Thoracic aorta (tissue), 2 donors: ENCODE measurements around the gene S100B. TPM values are rescaled to one million over a fixed set of nuclear protein-coding genes. Genes with fewer than 3 reads are reported as not detected.

Source experiments
- ATAC-seq: fragments of 150-250 bp; one replicate; pipeline ENCODE4 v1.8.0; 2017; ENCODE audit warnings: low read depth; ENCODE audit not compliant: insufficient number of reproducible peaks, low FRiP score
- DNase-seq: peaks from one replicate; pipeline ENCODE4 v3.0.0-alpha.2; 2020; ENCODE audit warnings: low spot score
- H3K27ac ChIP-seq, 2 donors: fragments of 200-600 bp; sonication (generic); 1 replicate in 1 of 2; 2 replicates in 1 of 2; pipeline ENCODE4 v1.5.1; 2016; ENCODE audit warnings: mild to moderate bottlenecking in 2 of 2, moderate library complexity in 2 of 2
- H3K27me3 ChIP-seq: fragments of 200-600 bp; sonication (generic); replicated peaks from 2 replicates; pipeline ENCODE4 v1.6.0; 2016; ENCODE audit warnings: mild to moderate bottlenecking; ENCODE audit not compliant: insufficient read depth
- H3K36me3 ChIP-seq: fragments of 200-600 bp; sonication (generic); one replicate; pipeline ENCODE4 v1.5.1; 2016
- H3K4me1 ChIP-seq, 2 donors: fragments of 200-600 bp; sonication (generic); 1 replicate in 1 of 2; 2 replicates in 1 of 2; pipeline versions ENCODE4 v1.5.1 to v1.6.0; 2016; ENCODE audit warnings: low read depth in 2 of 2, mild to moderate bottlenecking in 1 of 2; ENCODE audit not compliant: control insufficient read depth in 1 of 2
- H3K4me3 ChIP-seq: fragments of 200-600 bp; sonication (generic); 2 replicates; pipeline ENCODE4 v1.5.1; 2016; ENCODE audit warnings: mild to moderate bottlenecking
- H3K9me3 ChIP-seq: fragments of 200-600 bp; sonication (generic); 2 replicates; pipeline ENCODE4 v1.5.1; 2016
- total RNA-seq, 2 donors: library from RNA; depleted of rRNA; stranded (reverse); fragments of >200 nt; gene quantifications; one replicate each; pipeline versions ENCODE4 v1.1.0 to v1.2.3, GENCODE V29; 2016
- TF ChIP-seq, protein P1 (sequence below): fragments of 200-600 bp; sonication (generic); IDR thresholded peaks from one replicate; pipeline ENCODE4 v1.5.1; 2019; ENCODE audit warnings: antibody characterized with exemption

Gene S100B
- total RNA-seq, result 1 to 10 TPM; 4.7 to 8.4 TPM

DNA sequence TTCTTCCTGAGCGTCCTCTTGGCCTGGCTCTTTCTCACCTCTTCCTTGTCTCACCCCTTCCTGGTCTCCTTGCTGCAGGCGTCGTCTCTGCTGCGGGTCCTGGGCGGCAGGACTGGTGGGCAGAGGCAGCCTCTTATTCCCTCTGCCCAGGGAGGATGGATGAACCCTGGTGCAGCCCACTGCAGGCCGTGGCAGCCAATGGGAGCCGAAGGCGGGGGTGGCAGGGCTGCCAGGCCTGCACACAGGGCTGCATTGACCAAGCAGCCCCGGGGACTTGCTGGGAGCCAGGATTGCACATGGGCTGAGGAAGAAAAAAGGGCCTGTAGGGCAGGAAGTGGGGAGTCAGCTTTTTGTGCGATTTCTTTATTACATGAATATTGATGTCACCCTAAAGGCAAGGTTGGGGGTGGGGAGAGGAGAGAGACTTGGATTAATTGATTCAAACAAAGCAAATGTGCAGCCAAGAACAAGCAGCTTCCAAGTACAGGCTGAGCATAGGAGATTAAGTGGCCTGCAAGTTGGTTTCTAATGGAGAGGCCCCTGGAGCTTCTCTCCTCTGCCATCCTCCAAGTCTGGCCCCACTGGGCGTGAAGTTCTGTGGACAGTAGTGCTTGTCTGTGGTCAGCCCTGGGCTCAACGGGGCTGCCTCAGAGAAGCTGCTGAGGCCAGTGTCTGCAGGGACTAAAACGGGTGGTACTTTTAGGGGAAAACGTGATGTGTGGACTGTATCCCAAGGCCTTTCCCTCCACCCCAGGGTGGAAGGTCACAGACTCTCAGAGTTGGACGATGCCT, at the start of gene S100B:
Gene S100B, minus strand, starts transcription at position 108 of the 792 bp plus-strand sequence. CDS start 2,667 bp downstream, outside the sequence.
- no peak within 1 kb of the TSS for H3K4me3 ChIP-seq
- TF ChIP-seq, protein P1, sequence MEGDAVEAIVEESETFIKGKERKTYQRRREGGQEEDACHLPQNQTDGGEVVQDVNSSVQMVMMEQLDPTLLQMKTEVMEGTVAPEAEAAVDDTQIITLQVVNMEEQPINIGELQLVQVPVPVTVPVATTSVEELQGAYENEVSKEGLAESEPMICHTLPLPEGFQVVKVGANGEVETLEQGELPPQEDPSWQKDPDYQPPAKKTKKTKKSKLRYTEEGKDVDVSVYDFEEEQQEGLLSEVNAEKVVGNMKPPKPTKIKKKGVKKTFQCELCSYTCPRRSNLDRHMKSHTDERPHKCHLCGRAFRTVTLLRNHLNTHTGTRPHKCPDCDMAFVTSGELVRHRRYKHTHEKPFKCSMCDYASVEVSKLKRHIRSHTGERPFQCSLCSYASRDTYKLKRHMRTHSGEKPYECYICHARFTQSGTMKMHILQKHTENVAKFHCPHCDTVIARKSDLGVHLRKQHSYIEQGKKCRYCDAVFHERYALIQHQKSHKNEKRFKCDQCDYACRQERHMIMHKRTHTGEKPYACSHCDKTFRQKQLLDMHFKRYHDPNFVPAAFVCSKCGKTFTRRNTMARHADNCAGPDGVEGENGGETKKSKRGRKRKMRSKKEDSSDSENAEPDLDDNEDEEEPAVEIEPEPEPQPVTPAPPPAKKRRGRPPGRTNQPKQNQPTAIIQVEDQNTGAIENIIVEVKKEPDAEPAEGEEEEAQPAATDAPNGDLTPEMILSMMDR, result no peak
- ATAC-seq (no peak), DNase-seq (no peak)
- no peaks in the 10 kb centered on the region for H3K4me1 ChIP-seq
- H3K27ac ChIP-seq, result no peak within 1 kb of the TSS
- H3K36me3 ChIP-seq, result no peaks in the 10 kb centered on the region
- H3K27me3 ChIP-seq, result no peaks in the 10 kb centered on the region
- H3K9me3 ChIP-seq, result no peaks in the 10 kb centered on the region

DNA sequence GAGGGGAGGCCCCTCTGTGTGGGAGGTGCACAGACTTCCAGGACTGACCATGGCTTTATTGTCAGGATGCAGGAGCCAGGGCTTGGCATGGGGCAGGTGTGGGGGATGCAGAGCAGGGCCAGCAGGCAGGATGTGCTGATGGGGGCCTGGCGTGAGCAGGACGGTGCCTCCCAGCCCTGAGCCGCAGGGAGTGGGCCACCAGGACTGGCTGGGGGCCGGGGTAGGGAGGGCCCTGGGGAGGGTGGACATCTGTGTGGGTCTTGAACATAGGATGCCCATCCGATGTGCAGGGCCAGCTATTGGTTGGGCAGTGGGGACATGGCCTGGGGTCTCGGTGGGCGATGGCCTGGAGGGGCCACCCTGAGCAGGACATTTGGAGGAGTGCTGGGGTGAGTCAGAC, 46.2 kb upstream of the S100B start:
- no peak for ATAC-seq
- TF ChIP-seq, protein P1, result no peak
- no peak overlapping the region for H3K4me3 ChIP-seq
- H3K36me3 ChIP-seq, result peaks cover 73% of the 10 kb centered on the region
- H3K4me1 ChIP-seq, result no peaks in the 10 kb centered on the region
- no peak overlapping the region for H3K27ac ChIP-seq
- peaks cover 5% of the 10 kb centered on the region for H3K9me3 ChIP-seq
- H3K27me3 ChIP-seq, result no peaks in the 10 kb centered on the region
- DNase-seq, result no peak

DNA sequence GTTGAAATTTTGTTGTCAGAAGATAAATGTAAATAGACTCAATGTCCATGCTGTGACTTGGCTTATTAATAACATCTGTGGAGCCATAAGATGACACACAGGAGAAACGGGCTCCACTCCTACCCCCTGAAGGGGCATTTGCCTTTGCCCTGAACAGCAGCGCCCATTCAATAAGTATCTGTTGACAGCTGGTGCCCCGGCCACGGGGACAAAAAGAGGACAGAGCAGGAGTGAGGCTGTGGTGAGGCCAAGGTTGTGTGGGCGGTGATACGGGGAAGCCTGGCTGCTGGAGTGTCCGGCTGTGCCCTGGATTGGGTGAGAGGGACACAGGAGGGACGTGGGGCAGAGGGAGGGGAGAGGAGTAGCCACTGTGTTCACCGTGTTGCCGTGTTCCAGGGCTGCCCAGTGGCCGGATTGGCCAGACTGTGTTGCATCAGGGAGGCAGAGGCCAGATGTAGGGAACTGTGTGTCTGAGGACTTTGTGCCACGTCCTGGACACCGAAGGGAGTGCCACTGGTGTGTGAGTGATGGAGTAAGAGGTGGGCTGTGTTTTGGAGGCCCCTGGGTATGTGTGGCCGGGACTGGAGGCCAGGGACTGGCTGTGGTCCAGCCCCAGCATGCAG, 45.7 kb upstream of the S100B start:
- no peak for ATAC-seq

DNA sequence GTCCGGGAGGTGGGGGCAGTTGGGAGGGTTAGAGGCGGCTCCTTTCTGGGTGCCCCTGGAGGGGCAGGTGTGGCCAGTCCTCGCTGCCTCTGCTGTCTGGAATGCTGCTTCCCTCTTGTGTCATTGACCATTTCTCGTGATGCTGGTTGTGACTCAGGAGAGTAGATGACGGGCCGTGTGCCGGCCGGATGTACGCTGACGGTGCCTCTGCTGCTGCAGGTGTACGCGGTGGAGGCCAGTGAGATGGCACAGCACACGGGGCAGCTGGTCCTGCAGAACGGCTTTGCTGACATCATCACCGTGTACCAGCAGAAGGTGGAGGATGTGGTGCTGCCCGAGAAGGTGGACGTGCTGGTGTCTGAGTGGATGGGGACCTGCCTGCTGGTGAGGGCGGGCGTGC, 44.5 kb upstream of the S100B start:
- Histone ChIP-seq H3K9me3 (no peaks in the 10 kb centered on the region), H3K36me3 (peaks cover 81% of the 10 kb centered on the region), H3K4me1 (no peaks in the 10 kb centered on the region), H3K4me3 (no peak overlapping the region), H3K27ac (no peak overlapping the region), H3K27me3 (no peaks in the 10 kb centered on the region)
- DNase-seq (no peak), ATAC-seq (no peak)
- TF ChIP-seq, protein P1, result no peak

More for the DNA sequence above, 45.7 kb upstream of the S100B start:
- Histone ChIP-seq H3K4me3 (no peak overlapping the region), H3K36me3 (peaks cover 78% of the 10 kb centered on the region), H3K27me3 (no peaks in the 10 kb centered on the region), H3K4me1 (no peaks in the 10 kb centered on the region), H3K27ac (no peak overlapping the region), H3K9me3 (peaks cover 5% of the 10 kb centered on the region)
- TF ChIP-seq, protein P1, result no peak
- no peak for DNase-seq

DNA sequence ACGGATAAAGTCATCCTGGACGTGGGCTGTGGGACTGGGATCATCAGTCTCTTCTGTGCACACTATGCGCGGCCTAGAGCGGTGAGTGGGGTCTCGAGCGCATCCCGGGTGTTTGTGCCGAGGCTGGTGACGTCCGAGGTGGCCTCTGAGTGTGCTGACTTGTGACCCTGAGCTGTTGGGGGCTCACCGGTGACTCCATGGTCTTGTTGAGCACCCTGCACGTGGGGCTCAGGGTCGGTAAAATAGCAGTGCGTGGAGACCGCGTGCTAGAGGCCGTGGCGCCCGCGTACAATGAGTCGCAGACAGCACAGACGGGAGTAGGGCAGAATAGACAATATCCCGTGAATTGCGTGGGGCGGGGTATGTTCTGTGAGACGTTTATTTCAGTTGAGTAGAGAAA, 43.7 kb upstream of the S100B start:
- no peak overlapping the region for H3K4me3 ChIP-seq
- H3K27me3 ChIP-seq, result no peaks in the 10 kb centered on the region
- DNase-seq (no peak), ATAC-seq (no peak)
- no peaks in the 10 kb centered on the region for H3K9me3 ChIP-seq
- H3K4me1 ChIP-seq, result no peaks in the 10 kb centered on the region
- peaks cover 83% of the 10 kb centered on the region for H3K36me3 ChIP-seq
- no peak overlapping the region for H3K27ac ChIP-seq
- TF ChIP-seq, protein P1, result no peak
